GM19438 (cell line): ENCODE data around the gene ACAT1.
A peak's percentile ranks its signal among the peaks of the same experiment; 100 is the strongest.
"Not testable (repeated sequence)": the region's sequence is repeated elsewhere in the genome, so short reads cannot be mapped to it uniquely, and the experiment has no call there.

Experiments used
- ATAC-seq: cut with Tn5 transposase; IDR thresholded peaks from one replicate; pipeline ENCODE4 v1.9.1; 2021; ENCODE audit warnings: low read depth; ENCODE audit not compliant: unreplicated experiment

Gene ACAT1

DNA sequence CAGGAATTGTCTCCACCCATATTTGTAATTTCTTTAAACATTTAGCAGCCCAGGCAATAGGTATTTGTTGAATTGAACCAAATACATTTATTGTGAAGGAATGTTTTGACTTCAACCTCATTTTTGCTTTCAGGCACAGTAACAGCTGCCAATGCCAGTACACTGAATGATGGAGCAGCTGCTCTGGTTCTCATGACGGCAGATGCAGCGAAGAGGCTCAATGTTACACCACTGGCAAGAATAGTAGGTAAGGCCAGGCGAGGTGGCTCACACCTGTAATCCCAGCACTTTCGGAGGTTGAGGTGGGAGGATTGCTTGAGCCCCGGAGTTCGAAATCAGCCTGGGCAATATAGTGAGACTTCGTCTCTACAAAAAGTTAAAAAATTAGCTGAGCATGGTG, 20.9 kb downstream of the ACAT1 start:
- ATAC-seq: no peak

GRCh38 chr11:108144615-108145014, 23.2 kb downstream of the ACAT1 start:
- ATAC-seq: no peak

DNA sequence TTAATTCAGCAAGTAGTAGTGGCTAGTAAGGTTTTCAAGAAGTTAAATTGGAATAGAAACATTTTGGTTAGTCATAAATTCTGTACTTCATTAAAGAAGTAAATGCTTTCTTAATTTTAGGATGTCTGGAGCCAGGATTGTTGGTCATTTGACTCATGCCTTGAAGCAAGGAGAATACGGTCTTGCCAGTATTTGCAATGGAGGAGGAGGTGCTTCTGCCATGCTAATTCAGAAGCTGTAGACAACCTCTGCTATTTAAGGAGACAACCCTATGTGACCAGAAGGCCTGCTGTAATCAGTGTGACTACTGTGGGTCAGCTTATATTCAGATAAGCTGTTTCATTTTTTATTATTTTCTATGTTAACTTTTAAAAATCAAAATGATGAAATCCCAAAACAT, 25.8 kb downstream of the ACAT1 start:
- no peak for ATAC-seq

DNA sequence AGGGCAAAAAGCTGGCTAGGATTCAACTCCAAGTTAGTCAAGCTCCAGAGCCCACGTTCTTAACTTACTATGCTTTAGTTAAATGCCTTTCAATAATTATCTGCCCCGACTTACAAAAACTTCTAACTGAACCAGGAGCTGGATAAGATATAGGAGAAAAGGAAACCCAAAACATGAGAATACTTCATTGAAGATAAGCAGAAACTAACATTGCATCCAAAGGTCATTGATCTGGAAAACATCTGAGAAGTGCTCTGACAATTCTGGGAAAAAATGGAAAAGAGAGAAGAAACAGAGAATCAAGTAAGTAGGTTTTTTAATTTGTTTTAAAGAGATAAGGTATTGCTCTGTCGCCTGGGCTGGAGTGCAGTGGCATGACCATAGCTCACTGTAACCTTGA, 27.2 kb downstream of the ACAT1 start:
- no peak for ATAC-seq

GRCh38 chr11:108154591-108154990, 33.2 kb downstream of the ACAT1 start:
- ATAC-seq: no peak

DNA sequence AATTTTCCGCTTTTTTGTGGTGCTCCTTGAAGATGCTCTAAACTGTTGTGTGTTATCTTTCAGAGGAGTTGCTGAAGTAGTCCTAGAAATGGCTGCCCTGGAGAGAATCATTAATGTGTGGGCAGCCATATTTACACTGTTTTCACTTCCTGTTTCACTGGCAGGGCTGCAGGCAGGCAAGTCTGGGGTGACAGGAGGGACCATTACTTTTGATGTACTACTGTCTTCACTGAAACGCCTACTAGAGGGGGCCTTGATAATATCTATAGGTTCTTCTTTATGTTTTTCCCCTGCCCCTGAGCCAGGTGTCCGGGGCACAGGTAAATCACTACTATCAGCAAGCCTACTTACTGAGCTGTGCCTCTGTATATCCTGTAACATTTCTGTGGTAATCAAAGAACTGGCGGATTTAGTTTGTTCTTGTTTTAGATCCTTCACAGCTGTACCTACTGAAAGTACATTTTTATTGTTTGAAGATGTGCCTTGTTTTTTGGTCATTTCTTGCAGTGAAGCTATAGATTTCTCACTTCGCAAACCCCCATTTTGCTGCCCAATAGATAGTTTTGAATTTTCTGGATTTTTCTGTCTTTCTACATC, 39.7 kb downstream of the ACAT1 start:
- ATAC-seq: peak; percentile 99

DNA sequence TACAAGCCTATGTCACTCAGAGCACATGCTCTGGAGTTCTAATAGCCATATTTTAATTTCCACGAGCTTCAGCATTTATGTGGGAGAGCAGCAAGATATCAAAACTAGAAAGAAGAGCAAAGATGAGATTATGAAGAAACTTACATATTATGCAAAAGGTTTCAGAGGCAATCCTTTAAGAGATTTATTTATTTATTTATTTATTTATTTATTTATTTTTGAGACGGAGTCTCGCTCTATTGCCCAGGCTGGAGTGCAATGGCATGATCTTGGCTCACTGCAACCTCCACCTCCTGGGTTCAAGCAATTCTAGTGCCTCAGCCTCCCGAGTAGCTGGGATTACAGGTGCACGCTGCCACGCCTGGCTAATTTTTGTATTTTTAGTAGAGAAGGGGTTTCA, 41.5 kb downstream of the ACAT1 start:
- not testable (repeated sequence) for ATAC-seq

DNA sequence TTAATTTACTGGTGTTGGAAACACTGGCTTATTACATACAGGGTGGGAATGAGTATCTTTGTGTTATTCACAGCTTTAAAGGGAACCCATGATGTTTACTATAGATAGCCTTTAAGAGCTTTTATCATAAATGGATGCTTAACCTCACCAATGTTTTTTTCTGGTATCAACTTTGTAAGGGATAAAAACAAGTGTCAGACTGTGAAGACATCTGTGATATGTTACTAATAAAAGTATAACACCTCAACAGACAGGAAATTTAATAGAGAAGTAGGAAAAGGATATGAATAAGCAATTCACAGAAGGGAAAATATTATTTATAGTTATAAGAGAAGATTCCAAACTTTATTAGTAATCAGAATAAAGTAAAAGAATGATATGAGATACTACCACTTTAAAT, 46.3 kb downstream of the ACAT1 start:
- ATAC-seq: no peak

- ATAC-seq: no peak
These were observed 48.8 kb downstream of the ACAT1 start for GRCh38 chr11:108170184-108170583.

GRCh38 chr11:108177570-108177969, 56.2 kb downstream of the ACAT1 start:
- no peak for ATAC-seq

GRCh38 chr11:108193725-108194124, 72.4 kb downstream of the ACAT1 start:
- ATAC-seq: no peak

DNA sequence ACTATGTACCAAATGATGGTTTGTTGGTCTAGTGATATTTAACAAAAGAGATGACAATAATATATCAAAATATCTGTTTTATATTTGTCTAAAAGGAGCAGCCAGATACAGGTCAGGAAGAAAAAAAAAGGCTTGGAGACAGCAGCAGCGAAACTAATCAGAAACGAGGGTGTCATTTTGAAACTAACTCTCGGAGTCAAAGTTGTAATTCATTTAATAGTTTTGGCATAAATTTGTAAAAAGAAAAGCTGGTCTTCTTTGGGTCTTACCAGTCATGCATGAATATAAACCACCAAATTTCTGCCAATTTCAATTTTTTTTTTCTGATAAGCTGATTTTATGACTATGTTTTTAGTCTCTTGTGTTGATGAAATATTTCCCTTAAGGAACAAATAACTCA, 75.5 kb downstream of the ACAT1 start:
- ATAC-seq: no peak
